Kidney epithelial cell (primary cell): ENCODE results near the gene PFDN6. TPM values are rescaled to one million over a fixed set of nuclear protein-coding genes. Genes with fewer than 3 reads are reported as not detected.

Experiments
- DNase-seq: peaks from one replicate; pipeline ENCODE4 v3.0.0-alpha.2; 2010; ENCODE audit warnings: low read depth
- H3K27me3 ChIP-seq: 2 replicates; pipeline ENCODE4 v1.6.0; 2011; ENCODE audit warnings: low read length; ENCODE audit not compliant: control insufficient read depth, insufficient read depth
- H3K36me3 ChIP-seq: 2 replicates; pipeline ENCODE4 v1.5.1; 2011; ENCODE audit warnings: low read length; ENCODE audit not compliant: control insufficient read depth, insufficient read depth
- H3K4me3 ChIP-seq: 2 replicates; pipeline ENCODE4 v1.5.1; 2011; ENCODE audit warnings: low read depth, mild to moderate bottlenecking, control low read depth, low read length
- CTCF ChIP-seq: IDR thresholded peaks from 2 replicates; pipeline ENCODE4 v1.5.1; 2011; ENCODE audit warnings: mild to moderate bottlenecking, moderate library complexity, low read length, control low read depth, inconsistent platforms; ENCODE audit not compliant: insufficient read depth, poor library complexity, severe bottlenecking
- total RNA-seq: library from RNA; depleted of rRNA; stranded (reverse); fragments of >200 nt; gene quantifications from 2 replicates; pipeline ENCODE4 v1.2.3, GENCODE V29; 2015

PFDN6 gene
- total RNA-seq, 1 donor from 2014 or later: 51.4 TPM

DNA sequence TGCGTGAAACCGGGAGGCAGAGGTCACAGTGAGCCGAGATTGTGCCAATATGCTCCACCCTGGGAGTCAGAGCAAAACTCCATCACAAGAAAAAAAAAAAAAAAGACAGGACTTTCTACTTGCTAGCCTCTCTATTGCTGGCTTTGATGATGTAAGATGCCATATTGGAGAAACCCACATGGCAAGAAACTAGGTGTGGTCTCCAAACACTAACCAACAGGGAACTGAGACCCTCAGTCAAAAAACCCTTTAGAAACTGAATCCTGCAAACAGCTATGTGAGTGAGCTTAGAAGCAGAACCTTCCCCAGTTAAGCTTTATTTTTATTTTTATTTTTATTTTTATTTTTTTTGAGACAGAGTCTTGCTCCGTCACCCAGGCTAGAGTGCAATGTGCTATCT, 46.5 kb downstream of the PFDN6 start:
- Histone ChIP-seq H3K36me3 (no peaks in the 10 kb centered on the region), H3K4me3 (no peak overlapping the region), H3K27me3 (no peaks in the 10 kb centered on the region)
- TF ChIP-seq CTCF: no peak
- DNase-seq: no peak

DNA sequence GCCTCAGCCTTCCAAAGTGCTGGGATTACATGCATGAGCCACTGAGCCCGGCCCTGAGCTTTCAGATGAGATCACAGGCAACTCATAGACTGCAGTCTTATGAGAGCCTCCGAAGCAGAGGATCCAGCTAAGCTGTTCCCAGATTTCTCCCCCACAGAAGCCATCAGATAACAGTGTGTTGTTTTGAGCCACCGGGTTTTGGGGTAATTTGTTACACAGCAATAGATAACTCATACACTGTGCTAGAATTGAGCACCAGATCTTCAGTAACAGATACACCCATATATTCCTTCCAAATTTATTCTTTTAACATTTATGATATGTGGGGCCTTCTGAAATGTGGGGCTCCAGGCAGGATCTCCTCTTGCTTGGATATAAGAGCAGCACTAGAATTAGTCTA, 47.1 kb downstream of the PFDN6 start:
- no peak for TF ChIP-seq CTCF
- no peak for DNase-seq
- H3K27me3 ChIP-seq: no peaks in the 10 kb centered on the region
- H3K36me3 ChIP-seq: no peaks in the 10 kb centered on the region
- H3K4me3 ChIP-seq: no peak overlapping the region

DNA sequence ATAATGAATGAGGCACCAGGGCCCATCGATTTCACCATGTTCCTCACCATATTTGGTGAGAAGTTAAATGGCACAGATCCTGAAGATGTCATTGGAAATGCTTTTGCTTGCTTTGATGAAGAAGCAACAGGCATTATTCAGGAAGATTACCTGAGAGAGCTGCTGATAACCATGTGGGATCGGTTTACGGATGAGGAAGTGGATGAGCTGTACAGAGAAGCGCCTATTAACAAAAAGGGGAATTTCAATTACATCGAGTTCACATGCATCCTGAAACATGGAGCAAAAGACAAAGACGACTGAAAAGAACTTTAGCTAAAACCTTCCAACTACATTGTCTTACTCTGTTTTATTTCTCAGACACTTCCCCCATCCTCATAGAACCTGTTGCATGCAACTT, 49.8 kb downstream of the PFDN6 start:
- Histone ChIP-seq H3K27me3 (no peaks in the 10 kb centered on the region), H3K36me3 (no peaks in the 10 kb centered on the region), H3K4me3 (no peak overlapping the region)
- no peak for TF ChIP-seq CTCF
- DNase-seq: no peak

Other genes with a start within 250 kb of the PFDN6 start
- gene HLA-DPA1, start 216.0 kb upstream of the PFDN6 start, total RNA-seq: 0.29 and 0.48 TPM in 2 replicates
- gene HLA-DPB1, start 213.6 kb upstream of the PFDN6 start, total RNA-seq: 5.5 and 7.6 TPM in 2 replicates
- gene COL11A2, start 97.1 kb upstream of the PFDN6 start, total RNA-seq: 0.14 and 0.38 TPM in 2 replicates
- gene RXRB, start 88.9 kb upstream of the PFDN6 start, total RNA-seq: 24.4 and 24.9 TPM in 2 replicates
- 94.1 and 94.9 TPM in 2 replicates for gene SLC39A7, start 88.7 kb upstream of the PFDN6 start, total RNA-seq
- 11.4 and 13.1 TPM in 2 replicates for gene HSD17B8, start 84.9 kb upstream of the PFDN6 start, total RNA-seq
- gene RING1, start 81.1 kb upstream of the PFDN6 start, total RNA-seq: 12.1 and 16.4 TPM in 2 replicates
- gene VPS52, start 17.7 kb upstream of the PFDN6 start, total RNA-seq: 32.3 and 56.1 TPM in 2 replicates
- 6,267 and 7,360 TPM in 2 replicates for gene RPS18, start 17.5 kb upstream of the PFDN6 start, total RNA-seq
- 1.4 and 2.5 TPM in 2 replicates for gene B3GALT4, start 12.5 kb upstream of the PFDN6 start, total RNA-seq
- 53.2 and 70.5 TPM in 2 replicates for gene WDR46, start 362 bp upstream of the PFDN6 start, total RNA-seq
- gene RGL2, start 9.3 kb downstream of the PFDN6 start, total RNA-seq: 42.3 and 45.5 TPM in 2 replicates
- gene TAPBP, start 24.5 kb downstream of the PFDN6 start, total RNA-seq: 214 and 300 TPM in 2 replicates
- gene ZBTB22, start 28.1 kb downstream of the PFDN6 start, total RNA-seq: 17.5 and 18.4 TPM in 2 replicates
- gene DAXX, start 33.4 kb downstream of the PFDN6 start, total RNA-seq: 44.4 and 53.7 TPM in 2 replicates
- 8.4 and 10.3 TPM in 2 replicates for gene KIFC1, start 102.2 kb downstream of the PFDN6 start, total RNA-seq
- gene PHF1, start 121.4 kb downstream of the PFDN6 start, total RNA-seq: 27.9 and 28.0 TPM in 2 replicates
- gene CUTA, start 128.5 kb downstream of the PFDN6 start, total RNA-seq: 226 and 227 TPM in 2 replicates
- gene SYNGAP1, start 130.5 kb downstream of the PFDN6 start, total RNA-seq: 3.3 and 4.2 TPM in 2 replicates
- gene ZBTB9, start 165.0 kb downstream of the PFDN6 start, total RNA-seq: 7.4 and 7.6 TPM in 2 replicates